H1 (cell line): ENCODE data around the gene PDE2A.

Source experiments
- CREB1 ChIP-seq: IDR thresholded peaks from 2 replicates; pipeline ENCODE4 v1.6.1; 2012; ENCODE audit warnings: inconsistent platforms
- EZH2 ChIP-seq: fragments of 200-600 bp; sonication (generic); IDR thresholded peaks from 2 replicates; pipeline ENCODE4 v1.7.1; 2012; ENCODE audit warnings: low read depth, mild to moderate bottlenecking, moderate library complexity, low read length, inconsistent platforms; ENCODE audit not compliant: severe bottlenecking
- HDAC2 ChIP-seq, 2 experiments: fragments of 300-600 bp in 1 of 2; sonication (generic) in 1 of 2; IDR thresholded peaks; 2 replicates each; pipeline ENCODE4 v1.6.1; 2011 to 2012; ENCODE audit warnings: low read depth in 2 of 2, low read length in 2 of 2, mild to moderate bottlenecking in 2 of 2, moderate library complexity in 2 of 2, borderline replicate concordance in 1 of 2, inconsistent platforms in 1 of 2
- POLR2A ChIP-seq, 2 experiments: IDR thresholded peaks; 1 replicate in 1 of 2; 2 replicates in 1 of 2; pipeline ENCODE4 v1.6.1; 2011; ENCODE audit warnings: low read depth in 2 of 2, low read length in 2 of 2, mild to moderate bottlenecking in 2 of 2; ENCODE audit errors: control extremely low read depth in 1 of 2
- TAF1 ChIP-seq: IDR thresholded peaks from 2 replicates; pipeline ENCODE4 v1.6.1; 2011; ENCODE audit warnings: mild to moderate bottlenecking, low read depth, low read length
- TF ChIP-seq, protein P1 (sequence below), 3 experiments: IDR thresholded peaks; 1 replicate in 2 of 3; 2 replicates in 1 of 3; pipeline versions ENCODE4 v1.5.1 to v1.6.1; 2011; ENCODE audit warnings: low read length in 3 of 3, mild to moderate bottlenecking in 3 of 3, inconsistent platforms in 2 of 3, low read depth in 1 of 3, moderate library complexity in 1 of 3; ENCODE audit not compliant: insufficient read depth in 1 of 3; ENCODE audit errors: control extremely low read depth in 1 of 3
- TF ChIP-seq, protein P2 (sequence below): IDR thresholded peaks from 2 replicates; pipeline ENCODE4 v1.6.1; 2012; ENCODE audit warnings: low read length, inconsistent platforms

DNA sequence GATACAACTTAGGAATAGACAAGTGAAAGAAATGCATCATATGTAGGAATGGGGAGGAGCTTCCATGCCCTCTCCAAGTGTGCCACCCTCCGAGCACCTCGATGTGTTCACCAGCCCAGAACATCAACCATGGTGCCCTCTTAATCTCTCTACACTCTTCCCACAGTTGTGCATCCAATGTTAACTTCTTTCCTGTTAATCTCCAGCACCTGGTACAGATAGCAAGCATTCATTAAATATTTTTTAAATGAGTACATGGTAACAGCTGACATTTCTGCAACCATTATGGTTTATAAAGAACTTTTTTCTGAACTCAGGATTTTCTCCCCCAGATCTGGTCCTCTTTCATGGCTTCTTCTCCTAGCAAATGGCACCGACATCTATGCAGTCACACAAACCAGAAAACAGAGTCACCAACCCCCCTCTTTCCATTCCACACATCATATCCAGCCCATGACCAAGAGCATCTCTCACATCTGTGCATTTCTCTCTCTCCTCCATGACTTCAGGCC is 121.8 kb downstream of the PDE2A start:
- TF ChIP-seq TAF1 = no peak
- TF ChIP-seq POLR2A (IDR thresholded peaks at IDR 0.05; ENCODE audit: control extremely low read depth in 1 of 2, low read depth in 2 of 2, low read length in 2 of 2) = no peak
- TF ChIP-seq HDAC2 (IDR thresholded peaks at IDR 0.05; ENCODE audit: borderline replicate concordance in 1 of 2, low read depth in 2 of 2, low read length in 2 of 2) = no peak
- TF ChIP-seq, protein P1, sequence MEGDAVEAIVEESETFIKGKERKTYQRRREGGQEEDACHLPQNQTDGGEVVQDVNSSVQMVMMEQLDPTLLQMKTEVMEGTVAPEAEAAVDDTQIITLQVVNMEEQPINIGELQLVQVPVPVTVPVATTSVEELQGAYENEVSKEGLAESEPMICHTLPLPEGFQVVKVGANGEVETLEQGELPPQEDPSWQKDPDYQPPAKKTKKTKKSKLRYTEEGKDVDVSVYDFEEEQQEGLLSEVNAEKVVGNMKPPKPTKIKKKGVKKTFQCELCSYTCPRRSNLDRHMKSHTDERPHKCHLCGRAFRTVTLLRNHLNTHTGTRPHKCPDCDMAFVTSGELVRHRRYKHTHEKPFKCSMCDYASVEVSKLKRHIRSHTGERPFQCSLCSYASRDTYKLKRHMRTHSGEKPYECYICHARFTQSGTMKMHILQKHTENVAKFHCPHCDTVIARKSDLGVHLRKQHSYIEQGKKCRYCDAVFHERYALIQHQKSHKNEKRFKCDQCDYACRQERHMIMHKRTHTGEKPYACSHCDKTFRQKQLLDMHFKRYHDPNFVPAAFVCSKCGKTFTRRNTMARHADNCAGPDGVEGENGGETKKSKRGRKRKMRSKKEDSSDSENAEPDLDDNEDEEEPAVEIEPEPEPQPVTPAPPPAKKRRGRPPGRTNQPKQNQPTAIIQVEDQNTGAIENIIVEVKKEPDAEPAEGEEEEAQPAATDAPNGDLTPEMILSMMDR (IDR thresholded peaks at IDR 0.05; ENCODE audit: control extremely low read depth in 1 of 3, insufficient read depth in 1 of 3, low read depth in 1 of 3, low read length in 3 of 3) = no peak
- TF ChIP-seq, protein P2, sequence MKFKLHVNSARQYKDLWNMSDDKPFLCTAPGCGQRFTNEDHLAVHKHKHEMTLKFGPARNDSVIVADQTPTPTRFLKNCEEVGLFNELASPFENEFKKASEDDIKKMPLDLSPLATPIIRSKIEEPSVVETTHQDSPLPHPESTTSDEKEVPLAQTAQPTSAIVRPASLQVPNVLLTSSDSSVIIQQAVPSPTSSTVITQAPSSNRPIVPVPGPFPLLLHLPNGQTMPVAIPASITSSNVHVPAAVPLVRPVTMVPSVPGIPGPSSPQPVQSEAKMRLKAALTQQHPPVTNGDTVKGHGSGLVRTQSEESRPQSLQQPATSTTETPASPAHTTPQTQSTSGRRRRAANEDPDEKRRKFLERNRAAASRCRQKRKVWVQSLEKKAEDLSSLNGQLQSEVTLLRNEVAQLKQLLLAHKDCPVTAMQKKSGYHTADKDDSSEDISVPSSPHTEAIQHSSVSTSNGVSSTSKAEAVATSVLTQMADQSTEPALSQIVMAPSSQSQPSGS = no peak
- TF ChIP-seq CREB1 = no peak
- no peak for TF ChIP-seq EZH2
